Fibroblast of lung (primary cell): ENCODE results near the gene MCRS1. TPM values are rescaled to one million over a fixed set of nuclear protein-coding genes. Genes with fewer than 3 reads are reported as not detected.

Source experiments
- DNase-seq, 2 donors: peaks; one replicate each; pipeline versions ENCODE4 v3.0.0 to v3.0.0-alpha.2; 2010; ENCODE audit warnings: low read depth in 2 of 2
- H2AFZ ChIP-seq: 2 replicates; pipeline ENCODE4 v1.5.1; 2012; ENCODE audit warnings: low read length, control low read depth, inconsistent platforms
- H3K27ac ChIP-seq: 2 replicates; pipeline ENCODE4 v1.5.1; 2011; ENCODE audit warnings: low read length, control low read depth; ENCODE audit not compliant: insufficient read depth
- H3K27me3 ChIP-seq: 2 replicates; pipeline ENCODE4 v1.5.1; 2011; ENCODE audit warnings: mild to moderate bottlenecking, low read length; ENCODE audit not compliant: control insufficient read depth, insufficient read depth
- H3K36me3 ChIP-seq: 2 replicates; pipeline ENCODE4 v1.5.1; 2011; ENCODE audit warnings: low read length; ENCODE audit not compliant: control insufficient read depth, insufficient read depth
- H3K4me1 ChIP-seq: 2 replicates; pipeline ENCODE4 v1.5.1; 2011; ENCODE audit warnings: low read length; ENCODE audit not compliant: control insufficient read depth, insufficient read depth; ENCODE audit errors: extremely low read depth
- H3K4me2 ChIP-seq: 2 replicates; pipeline ENCODE4 v1.5.1; 2011; ENCODE audit warnings: low read length, control low read depth; ENCODE audit not compliant: insufficient read depth; ENCODE audit errors: extremely low read depth
- H3K4me3 ChIP-seq, 4 experiments: fragments of 200-600 bp in 1 of 4; sonication (generic) in 1 of 4; replicated peaks in 1 of 4; 2 replicates each; pipeline ENCODE4 v1.5.1; 2011 to 2016; ENCODE audit warnings: low read length in 4 of 4, low read depth in 3 of 4, mild to moderate bottlenecking in 3 of 4, control low read depth in 2 of 4, inconsistent platforms in 1 of 4, mixed read lengths in 1 of 4; ENCODE audit not compliant: insufficient read depth in 1 of 4; ENCODE audit errors: control extremely low read depth in 1 of 4
- H3K79me2 ChIP-seq: 2 replicates; pipeline ENCODE4 v1.5.1; 2012; ENCODE audit warnings: mild to moderate bottlenecking, low read length, inconsistent platforms; ENCODE audit not compliant: control insufficient read depth, insufficient read depth
- H3K9ac ChIP-seq: 2 replicates; pipeline ENCODE4 v1.5.1; 2011; ENCODE audit warnings: mild to moderate bottlenecking, low read length, control low read depth; ENCODE audit not compliant: insufficient read depth
- H3K9me3 ChIP-seq: 2 replicates; pipeline ENCODE4 v1.5.1; 2012; ENCODE audit warnings: low read depth, low read length; ENCODE audit not compliant: control insufficient read depth, insufficient read depth
- H4K20me1 ChIP-seq: 2 replicates; pipeline ENCODE4 v1.5.1; 2011; ENCODE audit warnings: low read length; ENCODE audit not compliant: control insufficient read depth, insufficient read depth; ENCODE audit errors: extremely low read depth
- EZH2 ChIP-seq: IDR thresholded peaks from 2 replicates; pipeline ENCODE4 v1.5.1; 2012; ENCODE audit warnings: low read length, control low read depth, mild to moderate bottlenecking; ENCODE audit errors: missing control alignments
- polyA plus RNA-seq, 2 donors: library from polyadenylated mRNA; depleted of rRNA in 1 of 2; stranded (reverse) in 1 of 2; unstranded in 1 of 2; fragments of >200 nt; gene quantifications; 2 replicates each; pipeline ENCODE4 v1.2.1, GENCODE V29; 2011 to 2012; ENCODE audit warnings: missing spikeins in 1 of 2
- total RNA-seq: library from RNA; depleted of rRNA; stranded (reverse); fragments of >200 nt; gene quantifications from 2 replicates; pipeline ENCODE4 v1.2.1, GENCODE V29; 2014
- TF ChIP-seq, protein P1 (sequence below), 2 donors: IDR thresholded peaks in 1 of 2; conservative IDR thresholded peaks in 1 of 2; 1 replicate in 1 of 2; 2 replicates in 1 of 2; pipeline ENCODE4 v1.5.1; 2011 to 2012; ENCODE audit warnings: low read length in 2 of 2, control low read depth in 1 of 2, inconsistent platforms in 1 of 2, low read depth in 1 of 2, mild to moderate bottlenecking in 1 of 2

MCRS1 gene
- total and polyA plus RNA-seq, 2 donors (not counting 1 experiment from before 2014, with no cell fraction given): 51.1 to 52.2 TPM

DNA sequence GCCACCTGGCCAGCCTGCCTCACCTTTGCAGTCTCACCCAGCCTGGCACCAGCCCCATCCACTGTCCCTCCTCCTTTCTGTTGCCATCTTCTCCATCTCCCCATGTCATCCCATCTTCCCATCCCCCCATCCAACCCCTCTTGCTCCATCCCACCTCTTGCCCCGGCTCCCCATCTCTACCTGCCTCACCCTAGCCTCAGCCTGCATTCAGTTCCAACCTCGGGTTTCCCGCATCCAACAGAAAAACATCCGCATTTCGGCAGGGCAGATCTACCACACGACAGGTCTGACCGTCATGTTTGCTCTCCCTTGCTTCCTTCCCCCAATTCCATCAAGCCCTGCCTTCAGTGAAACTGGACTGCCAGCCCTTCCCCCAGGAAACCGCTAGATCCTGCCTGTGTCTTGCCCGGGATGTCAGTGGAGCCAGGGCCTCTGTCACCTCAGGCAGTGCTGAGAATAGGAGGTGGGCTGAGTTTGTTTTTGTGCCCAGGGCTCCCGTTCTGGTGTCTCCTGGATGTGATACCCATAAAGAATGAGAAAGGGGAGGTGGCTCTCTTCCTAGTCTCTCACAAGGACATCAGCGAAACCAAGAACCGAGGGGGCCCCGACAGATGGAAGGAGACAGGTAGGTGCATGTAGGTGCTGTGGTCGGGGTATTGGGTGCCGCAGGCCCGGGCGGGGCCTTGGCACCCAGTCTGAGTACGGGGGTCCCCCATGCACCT lies 26.6 kb downstream of the MCRS1 start:
- peaks cover 35% of the 10 kb centered on the region for H3K27me3 ChIP-seq
- DNase-seq: no peak
- TF ChIP-seq, protein P1, sequence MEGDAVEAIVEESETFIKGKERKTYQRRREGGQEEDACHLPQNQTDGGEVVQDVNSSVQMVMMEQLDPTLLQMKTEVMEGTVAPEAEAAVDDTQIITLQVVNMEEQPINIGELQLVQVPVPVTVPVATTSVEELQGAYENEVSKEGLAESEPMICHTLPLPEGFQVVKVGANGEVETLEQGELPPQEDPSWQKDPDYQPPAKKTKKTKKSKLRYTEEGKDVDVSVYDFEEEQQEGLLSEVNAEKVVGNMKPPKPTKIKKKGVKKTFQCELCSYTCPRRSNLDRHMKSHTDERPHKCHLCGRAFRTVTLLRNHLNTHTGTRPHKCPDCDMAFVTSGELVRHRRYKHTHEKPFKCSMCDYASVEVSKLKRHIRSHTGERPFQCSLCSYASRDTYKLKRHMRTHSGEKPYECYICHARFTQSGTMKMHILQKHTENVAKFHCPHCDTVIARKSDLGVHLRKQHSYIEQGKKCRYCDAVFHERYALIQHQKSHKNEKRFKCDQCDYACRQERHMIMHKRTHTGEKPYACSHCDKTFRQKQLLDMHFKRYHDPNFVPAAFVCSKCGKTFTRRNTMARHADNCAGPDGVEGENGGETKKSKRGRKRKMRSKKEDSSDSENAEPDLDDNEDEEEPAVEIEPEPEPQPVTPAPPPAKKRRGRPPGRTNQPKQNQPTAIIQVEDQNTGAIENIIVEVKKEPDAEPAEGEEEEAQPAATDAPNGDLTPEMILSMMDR (conservative IDR thresholded peaks at IDR 0.05 in 1 of 2, IDR thresholded peaks at IDR 0.05 in 1 of 2; ENCODE audit: low read depth in 1 of 2, low read length in 2 of 2): no peak
- TF ChIP-seq EZH2: no peak

DNA sequence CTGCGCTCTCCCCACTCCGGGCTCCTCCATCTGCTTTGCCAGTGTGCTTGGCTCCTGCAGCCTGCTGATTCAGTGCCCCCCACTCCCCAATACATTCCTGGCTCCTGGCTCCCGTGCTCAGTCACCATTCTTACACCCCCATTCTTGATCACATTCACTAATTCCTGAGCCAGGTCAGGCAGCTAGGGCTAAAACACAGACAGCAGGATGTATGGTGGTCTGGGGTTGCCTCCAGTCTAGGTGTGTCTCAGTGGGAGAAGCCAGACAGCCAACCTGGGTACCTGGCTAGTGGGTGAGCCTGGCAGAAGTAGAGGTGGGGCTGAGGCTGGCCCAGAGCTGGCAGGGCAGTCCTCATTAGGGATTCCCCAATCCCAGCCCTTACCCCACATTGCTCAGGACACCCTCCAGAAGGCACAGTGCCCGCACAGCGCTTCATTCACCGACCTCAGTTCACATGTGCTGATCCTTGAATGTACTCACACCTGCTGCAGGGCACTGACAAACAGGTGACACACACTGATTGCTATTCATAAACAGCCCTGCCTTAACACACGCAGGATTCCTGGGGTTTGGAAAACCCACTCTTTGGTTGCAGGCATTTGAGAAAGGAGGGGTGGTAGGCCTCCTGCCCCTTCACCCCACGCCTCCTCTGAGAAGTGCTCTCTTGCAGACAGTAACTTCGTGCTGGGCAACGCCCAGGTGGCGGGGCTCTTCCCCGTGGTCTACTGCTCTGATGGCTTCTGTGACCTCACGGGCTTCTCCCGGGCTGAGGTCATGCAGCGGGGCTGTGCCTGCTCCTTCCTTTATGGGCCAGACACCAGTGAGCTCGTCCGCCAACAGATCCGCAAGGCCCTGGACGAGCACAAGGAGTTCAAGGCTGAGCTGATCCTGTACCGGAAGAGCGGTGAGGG lies 27.5 kb downstream of the MCRS1 start:
- no peaks in the 10 kb centered on the region for H3K79me2 ChIP-seq
- TF ChIP-seq, protein P1 (conservative IDR thresholded peaks at IDR 0.05 in 1 of 2, IDR thresholded peaks at IDR 0.05 in 1 of 2; ENCODE audit: low read depth in 1 of 2, low read length in 2 of 2): no peak
- TF ChIP-seq EZH2: no peak
- no peak overlapping the region for H3K4me3 ChIP-seq
- H3K27me3 ChIP-seq: peaks cover 33% of the 10 kb centered on the region
- H3K4me2 ChIP-seq: no peak overlapping the region
- H3K36me3 ChIP-seq: no peaks in the 10 kb centered on the region
- H3K4me1 ChIP-seq: peaks cover 7% of the 10 kb centered on the region
- H2AFZ ChIP-seq: no peak overlapping the region
- no peaks in the 10 kb centered on the region for H4K20me1 ChIP-seq
- no peak overlapping the region for H3K9ac ChIP-seq
- H3K9me3 ChIP-seq: no peaks in the 10 kb centered on the region
- no peak for DNase-seq
- no peak overlapping the region for H3K27ac ChIP-seq

More for the DNA sequence above, 26.6 kb downstream of the MCRS1 start:
- H2AFZ ChIP-seq: no peak overlapping the region
- H3K9me3 ChIP-seq: no peaks in the 10 kb centered on the region
- H3K9ac ChIP-seq: no peak overlapping the region
- H4K20me1 ChIP-seq: no peaks in the 10 kb centered on the region
- H3K79me2 ChIP-seq: no peaks in the 10 kb centered on the region
- peaks cover 4% of the 10 kb centered on the region for H3K4me1 ChIP-seq
- no peak overlapping the region for H3K27ac ChIP-seq
- H3K36me3 ChIP-seq: no peaks in the 10 kb centered on the region
- H3K4me2 ChIP-seq: no peak overlapping the region
- no peak overlapping the region for H3K4me3 ChIP-seq
